HepG2 (cell line): ENCODE results near the gene NCBP3. TPM values are rescaled to one million over a fixed set of nuclear protein-coding genes. Genes with fewer than 3 reads are reported as not detected.

Experiments
- BCLAF1 ChIP-seq: fragments of 450-650 bp; IDR thresholded peaks from 2 replicates; pipeline ENCODE4 v1.6.1; 2017; ENCODE audit warnings: mild to moderate bottlenecking
- BRD4 ChIP-seq: sonication (generic); formaldehyde crosslinking; IDR thresholded peaks from 2 replicates; pipeline ENCODE4 v1.4.0; 2020; ENCODE audit warnings: missing genetic modification reagents
- EP300 ChIP-seq, 3 experiments: sonication (generic) in 1 of 3; formaldehyde crosslinking in 1 of 3; IDR thresholded peaks; 2 replicates each; pipeline versions ENCODE4 v1.5.1 to v1.6.1; 2011 to 2020; ENCODE audit warnings: low read depth in 2 of 3, low read length in 2 of 3, borderline replicate concordance in 1 of 3, improper control_type of control experiment in 1 of 3, mild to moderate bottlenecking in 1 of 3, missing genetic modification reagents in 1 of 3, moderate library complexity in 1 of 3
- GATAD2A ChIP-seq: IDR thresholded peaks from 2 replicates; pipeline ENCODE4 v1.6.1; 2016
- HINFP ChIP-seq: sonication (generic); formaldehyde crosslinking; IDR thresholded peaks from 2 replicates; pipeline ENCODE4 v1.4.0; 2020; ENCODE audit warnings: low read depth, mild to moderate bottlenecking, missing genetic modification reagents
- HMG20A ChIP-seq: IDR thresholded peaks from 2 replicates; pipeline ENCODE4 v1.6.1; 2016; ENCODE audit warnings: borderline replicate concordance
- NFYC ChIP-seq: IDR thresholded peaks from 2 replicates; pipeline ENCODE4 v1.6.1; 2016; ENCODE audit warnings: missing genetic modification reagents, missing compliant biosample characterization
- PTBP1 ChIP-seq: fragments of 200-400 bp; formaldehyde crosslinking; IDR thresholded peaks from 2 replicates; pipeline ENCODE4 v1.6.1; 2018; ENCODE audit warnings: low read length, low read depth; ENCODE audit not compliant: poor library complexity, severe bottlenecking
- SMAD1 ChIP-seq: sonication (generic); formaldehyde crosslinking; IDR thresholded peaks from 2 replicates; pipeline ENCODE4 v1.4.0; 2020; ENCODE audit warnings: missing genetic modification reagents, low read depth, mild to moderate bottlenecking, borderline replicate concordance
- SOX6 ChIP-seq, 2 experiments: fragments of 450-650 bp in 1 of 2; sonication (generic) in 1 of 2; formaldehyde crosslinking in 1 of 2; IDR thresholded peaks; 2 replicates each; pipeline versions ENCODE4 v1.4.0 to v1.6.1; 2017 to 2020; ENCODE audit warnings: antibody characterized with exemption in 1 of 2, mild to moderate bottlenecking in 1 of 2, missing genetic modification reagents in 1 of 2
- TIGD3 ChIP-seq: sonication (generic); formaldehyde crosslinking; IDR thresholded peaks from 2 replicates; pipeline ENCODE4 v1.5.1; 2020; ENCODE audit warnings: mild to moderate bottlenecking, missing genetic modification reagents, borderline replicate concordance
- TRIM24 ChIP-seq: sonication (generic); formaldehyde crosslinking; IDR thresholded peaks from 2 replicates; pipeline ENCODE4 v1.8.0; 2022; ENCODE audit warnings: mild to moderate bottlenecking, missing genetic modification reagents
- ZBTB7B ChIP-seq: sonication (generic); formaldehyde crosslinking; IDR thresholded peaks from 2 replicates; pipeline ENCODE4 v1.4.0; 2020; ENCODE audit warnings: missing genetic modification reagents
- ZNF20 ChIP-seq: sonication (generic); formaldehyde crosslinking; IDR thresholded peaks from 2 replicates; pipeline ENCODE4 v1.4.0; 2020; ENCODE audit warnings: mild to moderate bottlenecking, moderate library complexity, missing genetic modification reagents
- ZNF44 ChIP-seq: sonication (generic); formaldehyde crosslinking; IDR thresholded peaks from 2 replicates; pipeline ENCODE4 v1.5.1; 2020; ENCODE audit warnings: mild to moderate bottlenecking, missing genetic modification reagents
- ZNF576 ChIP-seq: sonication (generic); formaldehyde crosslinking; IDR thresholded peaks from 2 replicates; pipeline ENCODE4 v1.4.0; 2020; ENCODE audit warnings: mild to moderate bottlenecking, missing genetic modification reagents
- ZNF597 ChIP-seq: sonication (generic); formaldehyde crosslinking; IDR thresholded peaks from 2 replicates; pipeline ENCODE4 v1.5.0; 2020; ENCODE audit warnings: missing genetic modification reagents
- ZNF687 ChIP-seq: sonication (generic); formaldehyde crosslinking; IDR thresholded peaks from 2 replicates; pipeline ENCODE4 v1.5.1; 2020; ENCODE audit warnings: mild to moderate bottlenecking, missing genetic modification reagents, moderate library complexity
- polyA plus RNA-seq, 8 experiments: library from polyadenylated mRNA; depleted of rRNA in 3 of 8; stranded (reverse) in 7 of 8; unstranded in 1 of 8; fragments of >200 nt; fragmentation: Illumina TruSeq in 4 of 8; extraction: Trizol in 4 of 8; gene quantifications; 2 replicates each; pipeline versions ENCODE4 v1.2.1 to v1.2.3, GENCODE V29; 2011 to 2016; ENCODE audit warnings: low read depth in 4 of 8, missing spikeins in 1 of 8, mixed read lengths in 1 of 8; ENCODE audit not compliant: insufficient read depth in 1 of 8
- total RNA-seq, 5 experiments: library from RNA; depleted of rRNA; stranded (reverse); fragments of >200 nt; fragmentation: Illumina TruSeq; extraction: Trizol; gene quantifications; 2 replicates each; pipeline ENCODE4 v1.2.3, GENCODE V29; 2016; ENCODE audit warnings: low read depth in 1 of 5

The NCBP3 gene
- total and polyA plus RNA-seq, 2 of the 13 experiments (the other 11 are each of a cell fraction or from before 2014, with no cell fraction given): 19.5 to 24.8 TPM

GRCh38 chr17:3801347-3801746 lies 44.7 kb downstream of the NCBP3 start (continued):
- TF ChIP-seq ZNF687 (CRISPR knock-in tag) (peak; percentile 24; the same call in 1 of the 2 replicates), SOX6 (IDR thresholded peaks at IDR 0.05) (no peak), SOX6 (CRISPR knock-in tag; IDR thresholded peaks at IDR 0.05) (no peak), GATAD2A (no peak), TRIM24 (CRISPR knock-in tag) (no peak), HMG20A (CRISPR knock-in tag) (no peak), TIGD3 (no peak), HINFP (CRISPR knock-in tag) (no peak), NFYC (CRISPR knock-in tag) (no peak), ZNF576 (no peak), BRD4 (no peak), BCLAF1 (no peak), ZBTB7B (no peak), ZNF44 (CRISPR knock-in tag) (no peak), ZNF597 (CRISPR knock-in tag) (no peak), PTBP1 (no peak), EP300 (IDR thresholded peaks at IDR 0.05; ENCODE audit: low read depth in 2 of 2, low read length in 2 of 2) (no peak), EP300 (CRISPR knock-in tag; IDR thresholded peaks at IDR 0.05; ENCODE audit: borderline replicate concordance) (no peak), SMAD1 (CRISPR knock-in tag) (0 out of 2 replicates have a peak, but pooled peaks have one; percentile 43), ZNF20 (no peak)
